Naive thymus-derived CD4-positive, alpha-beta T cell (primary cell): ENCODE data around the gene PLCZ1. TPM values are rescaled to one million over a fixed set of nuclear protein-coding genes. Genes with fewer than 3 reads are reported as not detected.
"Not testable (repeated sequence)": the region's sequence is repeated elsewhere in the genome, so short reads cannot be mapped to it uniquely, and the experiment has no call there.

Experiments used
- ATAC-seq: fragments of 150-1000 bp; cut with Tn5 transposase; 2 replicates; pipeline ENCODE4 v1.10.0; 2021; ENCODE audit warnings: mild to moderate bottlenecking, moderate library complexity
- CTCF ChIA-PET: fragments of 350-600 bp; sonication (Branson Sonifier 250); formaldehyde crosslinking; loops from one replicate; lab custom pipeline; 2021; ENCODE audit warnings: antibody characterized with exemption; lab: Charles Lee
- POLR2A ChIA-PET: fragments of 350-600 bp; sonication (Branson Sonifier 250); formaldehyde crosslinking; loops from one replicate; lab custom pipeline; 2021; ENCODE audit warnings: antibody characterized with exemption, inconsistent platforms; lab: Charles Lee
- DNase-seq, 9 donors: peaks; one replicate each; pipeline versions ENCODE4 v3.0.0 to v3.0.0-alpha.2; 2020 to 2022; ENCODE audit warnings: mixed read lengths in 1 of 9
- H3K27ac ChIP-seq: one replicate; pipeline ENCODE4 v1.7.0; 2013; ENCODE audit warnings: mild to moderate bottlenecking, low read depth, low read length, moderate library complexity
- H3K27me3 ChIP-seq, 2 donors: one replicate each; pipeline ENCODE4 v1.7.0; 2013; ENCODE audit warnings: low read length in 2 of 2, mild to moderate bottlenecking in 2 of 2, moderate library complexity in 2 of 2; ENCODE audit not compliant: control insufficient read depth in 2 of 2, insufficient read depth in 2 of 2
- H3K36me3 ChIP-seq, 3 experiments: 1 replicate in 2 of 3; 2 replicates in 1 of 3; pipeline ENCODE4 v1.7.0; 2013; ENCODE audit warnings: low read length in 3 of 3, mild to moderate bottlenecking in 3 of 3, moderate library complexity in 1 of 3; ENCODE audit not compliant: insufficient read depth in 3 of 3, control insufficient read depth in 2 of 3
- H3K4me1 ChIP-seq, 2 donors: one replicate each; pipeline ENCODE4 v1.7.0; 2013; ENCODE audit warnings: low read length in 2 of 2, mild to moderate bottlenecking in 2 of 2, moderate library complexity in 1 of 2; ENCODE audit not compliant: control insufficient read depth in 2 of 2, insufficient read depth in 2 of 2
- H3K4me3 ChIP-seq: 2 replicates; pipeline ENCODE4 v1.7.0; 2013; ENCODE audit warnings: mild to moderate bottlenecking, low read length
- H3K9me3 ChIP-seq, 3 experiments: 1 replicate in 2 of 3; 2 replicates in 1 of 3; pipeline ENCODE4 v1.7.0; 2013; ENCODE audit warnings: low read length in 3 of 3; ENCODE audit not compliant: control insufficient read depth in 2 of 3
- H3K27ac Mint-ChIP-seq, 9 donors: one replicate each; pipeline ENCODE4 v1.8.0; 2020 to 2022; ENCODE audit warnings: mixed read lengths in 9 of 9, mild to moderate bottlenecking in 8 of 9, moderate library complexity in 5 of 9, inconsistent platforms in 2 of 9
- H3K27me3 Mint-ChIP-seq, 5 donors: one replicate each; pipeline ENCODE4 v1.8.0; 2021 to 2022; ENCODE audit warnings: mixed read lengths in 5 of 5, mild to moderate bottlenecking in 1 of 5
- H3K36me3 Mint-ChIP-seq, 5 donors: one replicate each; pipeline ENCODE4 v1.8.0; 2020 to 2022; ENCODE audit warnings: mixed read lengths in 5 of 5, mild to moderate bottlenecking in 3 of 5, inconsistent platforms in 1 of 5
- H3K4me1 Mint-ChIP-seq, 7 donors: one replicate each; pipeline ENCODE4 v1.8.0; 2020 to 2022; ENCODE audit warnings: mixed read lengths in 7 of 7, mild to moderate bottlenecking in 3 of 7, inconsistent platforms in 1 of 7
- H3K4me3 Mint-ChIP-seq, 10 donors: one replicate each; pipeline ENCODE4 v1.8.0; 2020 to 2022; ENCODE audit warnings: mild to moderate bottlenecking in 10 of 10, mixed read lengths in 10 of 10, moderate library complexity in 6 of 10, inconsistent platforms in 2 of 10
- H3K9me3 Mint-ChIP-seq, 11 donors: one replicate each; pipeline ENCODE4 v1.8.0; 2020 to 2022; ENCODE audit warnings: mixed read lengths in 11 of 11, mild to moderate bottlenecking in 4 of 11, inconsistent platforms in 1 of 11, moderate library complexity in 1 of 11
- intact Hi-C, 2 donors: fragments of 100-400 bp; cut with micrococcal nuclease; formaldehyde crosslinking; loops; one replicate each; pipeline ENCODE4 v1.15.1; 2023
- polyA plus RNA-seq, 2 donors: library from polyadenylated mRNA; unstranded; fragments of 300-500 nt; fragmentation: Illumina TruSeq; gene quantifications; one replicate each; pipeline ENCODE4 v1.2.3, GENCODE V29; 2021
- total RNA-seq, 6 experiments: library from RNA in 5 of 6; stranded (reverse) in 5 of 6; gene quantifications; 1 replicate in 5 of 6; 2 replicates in 1 of 6; pipeline ENCODE4 v1.2.3 and lab custom pipeline; 2021 to 2026

Gene PLCZ1, protein sequence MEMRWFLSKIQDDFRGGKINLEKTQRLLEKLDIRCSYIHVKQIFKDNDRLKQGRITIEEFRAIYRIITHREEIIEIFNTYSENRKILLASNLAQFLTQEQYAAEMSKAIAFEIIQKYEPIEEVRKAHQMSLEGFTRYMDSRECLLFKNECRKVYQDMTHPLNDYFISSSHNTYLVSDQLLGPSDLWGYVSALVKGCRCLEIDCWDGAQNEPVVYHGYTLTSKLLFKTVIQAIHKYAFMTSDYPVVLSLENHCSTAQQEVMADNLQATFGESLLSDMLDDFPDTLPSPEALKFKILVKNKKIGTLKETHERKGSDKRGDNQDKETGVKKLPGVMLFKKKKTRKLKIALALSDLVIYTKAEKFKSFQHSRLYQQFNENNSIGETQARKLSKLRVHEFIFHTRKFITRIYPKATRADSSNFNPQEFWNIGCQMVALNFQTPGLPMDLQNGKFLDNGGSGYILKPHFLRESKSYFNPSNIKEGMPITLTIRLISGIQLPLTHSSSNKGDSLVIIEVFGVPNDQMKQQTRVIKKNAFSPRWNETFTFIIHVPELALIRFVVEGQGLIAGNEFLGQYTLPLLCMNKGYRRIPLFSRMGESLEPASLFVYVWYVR
- total RNA-seq (not detected), polyA plus RNA-seq (not detected), total RNA-seq (lab: John Stamatoyannopoulos, UW) (not detected)

DNA sequence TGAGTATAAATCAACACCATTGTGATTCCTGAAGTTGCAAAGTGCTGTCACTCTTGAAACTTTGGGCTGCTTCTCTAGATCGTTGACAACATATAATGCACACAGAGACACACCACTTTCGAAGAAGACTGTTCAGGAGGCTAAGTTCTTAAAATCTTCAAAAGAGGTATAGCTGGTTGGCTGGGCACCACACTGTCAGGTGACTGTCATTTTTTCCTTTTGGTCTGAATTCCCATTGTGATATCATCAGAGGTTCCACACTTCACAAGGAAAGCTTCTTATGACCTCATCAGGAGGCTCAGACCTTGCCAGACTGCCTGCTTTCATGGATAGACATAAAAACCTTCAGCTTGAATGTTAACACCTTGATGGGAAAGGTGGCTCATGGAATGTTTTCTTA, at the start of gene PLCZ1, which contains the start of gene CAPZA3:
TSS of gene PLCZ1 (minus strand) at position 194 of the 400 bp plus-strand sequence. CDS start 641 bp downstream, outside the sequence.
TSS of gene CAPZA3 (plus strand) at position 301 of the 400 bp plus-strand sequence. CDS start 150 bp downstream, outside the sequence.
- ChIA-PET CTCF (no interaction called here), POLR2A (no interaction called here)
- Mint-ChIP-seq H3K27ac (no peak within 1 kb of the TSS), H3K36me3 (no peaks in the 10 kb centered on the region), H3K27me3 (no peaks in the 10 kb centered on the region), H3K9me3 (peaks cover 0 to 26% (median 9%) of the 10 kb centered on the region in 11 donors), H3K4me1 (no peaks in the 10 kb centered on the region), H3K4me3 (no peak within 1 kb of the TSS)
- Histone ChIP-seq H3K4me3 (no peak within 1 kb of the TSS), H3K27me3 (peaks cover 0 to 4% of the 10 kb centered on the region in 2 donors), H3K4me1 (no peaks in the 10 kb centered on the region), H3K9me3 (no peaks in the 10 kb centered on the region), H3K36me3 (no peaks in the 10 kb centered on the region), H3K27ac (no peak within 1 kb of the TSS)
- ATAC-seq (no peak), DNase-seq (no peak)
- intact Hi-C loops = no loop called here

DNA sequence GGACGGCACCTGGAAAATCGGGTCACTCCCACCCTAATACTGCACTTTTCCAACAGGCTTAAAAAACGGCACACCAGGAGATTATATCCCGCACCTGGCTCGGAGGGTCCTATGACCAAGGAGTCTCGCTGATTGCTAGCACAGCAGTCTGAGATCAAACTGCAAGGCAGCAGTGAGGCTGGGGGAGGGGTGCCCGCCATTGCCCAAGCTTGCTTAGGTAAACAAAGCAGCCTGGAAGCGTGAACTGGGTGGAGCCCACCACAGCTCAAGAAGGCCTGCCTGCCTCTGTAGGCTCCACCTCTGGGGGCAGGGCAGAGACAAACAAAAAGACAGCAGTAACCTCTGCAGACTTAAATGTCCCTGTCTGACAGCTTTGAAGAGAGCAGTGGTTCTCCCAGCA, 47.7 kb upstream of the PLCZ1 start:
- H3K36me3 Mint-ChIP-seq, H3K4me1 Mint-ChIP-seq, H3K27me3 Mint-ChIP-seq: not testable (repeated sequence)

DNA sequence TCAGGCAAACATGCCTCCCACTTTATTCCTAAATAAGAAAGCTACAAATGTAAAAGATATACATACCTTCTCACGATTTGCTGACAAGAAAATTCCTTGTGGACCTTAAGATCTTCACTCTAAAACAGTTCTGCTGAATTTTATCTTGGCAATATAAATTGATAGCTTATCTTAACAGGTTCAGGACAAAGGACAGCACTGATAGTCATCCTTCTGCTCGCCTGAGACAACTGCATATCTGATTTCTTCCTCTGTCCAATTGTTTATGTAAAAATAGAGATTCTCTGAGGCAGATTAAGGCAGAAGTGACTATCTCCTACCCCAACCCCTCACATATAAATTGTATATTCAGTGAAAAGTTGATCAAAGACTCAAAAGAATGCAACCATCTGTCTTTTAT, 45.0 kb upstream of the PLCZ1 start:
- Mint-ChIP-seq H3K27ac (no peak overlapping the region), H3K4me3 (no peak overlapping the region), H3K27me3 (no peaks in the 10 kb centered on the region), H3K9me3 (peaks cover 2 to 41% (median 9%) of the 10 kb centered on the region in 11 donors), H3K36me3 (peaks cover 0 to 6% (median 3%) of the 10 kb centered on the region in 5 donors), H3K4me1 (no peaks in the 10 kb centered on the region)
- H3K4me3 ChIP-seq = no peak overlapping the region
- ChIA-PET CTCF (no interaction called here), POLR2A (no interaction called here)
- no peaks in the 10 kb centered on the region for H3K36me3 ChIP-seq
- H3K9me3 ChIP-seq = no peaks in the 10 kb centered on the region
- H3K4me1 ChIP-seq = no peaks in the 10 kb centered on the region
- H3K27me3 ChIP-seq = no peaks in the 10 kb centered on the region
- DNase-seq (no peak), ATAC-seq (no peak)
- H3K27ac ChIP-seq = no peak overlapping the region
- intact Hi-C loops = no loop called here

More for the DNA sequence above, 47.7 kb upstream of the PLCZ1 start:
- H3K27ac Mint-ChIP-seq, H3K4me3 Mint-ChIP-seq, H3K36me3 ChIP-seq, H3K27me3 ChIP-seq, intact Hi-C loops, DNase-seq, POLR2A ChIA-PET, H3K27ac ChIP-seq, H3K4me1 ChIP-seq, ATAC-seq, CTCF ChIA-PET, H3K4me3 ChIP-seq, H3K9me3 ChIP-seq: not testable (repeated sequence)
- peaks cover 2 to 24% (median 8%) of the 10 kb centered on the region in 11 donors for H3K9me3 Mint-ChIP-seq

DNA sequence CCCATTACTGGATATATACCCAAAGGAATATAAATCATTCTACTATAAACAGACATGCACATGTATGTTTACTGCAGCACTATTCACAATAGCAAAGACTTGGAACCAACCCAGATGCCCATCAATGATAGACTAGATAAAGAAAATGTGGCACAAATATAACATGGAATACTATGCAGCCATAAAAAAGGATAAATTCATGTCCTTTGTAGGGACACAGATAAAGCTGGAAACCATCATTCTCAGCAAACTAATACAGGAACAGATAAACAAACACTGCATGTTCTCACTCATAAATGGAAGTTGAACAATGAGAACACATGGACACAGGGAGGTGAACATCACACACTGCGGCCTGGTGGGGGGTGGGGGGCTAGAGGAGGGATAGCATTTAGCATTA, 28.7 kb upstream of the PLCZ1 start:
- intact Hi-C loops, H3K27ac ChIP-seq, H3K27ac Mint-ChIP-seq, H3K9me3 ChIP-seq, ATAC-seq, CTCF ChIA-PET, H3K27me3 ChIP-seq, H3K4me3 ChIP-seq, H3K36me3 Mint-ChIP-seq, H3K4me1 ChIP-seq, DNase-seq, POLR2A ChIA-PET, H3K27me3 Mint-ChIP-seq, H3K4me1 Mint-ChIP-seq, H3K4me3 Mint-ChIP-seq, H3K36me3 ChIP-seq: not testable (repeated sequence)
- peaks cover 4 to 29% (median 21%) of the 10 kb centered on the region in 11 donors for H3K9me3 Mint-ChIP-seq

DNA sequence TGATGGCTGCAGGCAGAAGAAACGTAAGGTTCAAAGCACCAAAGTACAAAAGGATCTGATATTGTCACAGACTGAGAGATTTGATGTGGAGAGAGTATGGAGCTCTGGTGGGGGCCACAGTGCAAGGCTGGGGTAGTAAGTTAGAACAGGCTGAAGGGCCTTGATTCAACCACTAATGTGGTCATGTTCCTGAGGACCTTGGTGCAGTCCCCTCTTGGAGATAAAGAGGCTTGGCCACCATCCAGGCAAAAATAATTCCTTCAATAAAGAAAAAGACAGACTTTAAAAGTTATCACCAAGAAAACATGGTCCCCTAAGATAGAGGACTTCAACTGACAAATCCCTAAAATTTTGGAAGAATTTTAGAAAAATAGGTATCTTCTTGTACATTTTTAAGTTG, 17.5 kb upstream of the PLCZ1 start:
- Mint-ChIP-seq H3K36me3 (no peaks in the 10 kb centered on the region), H3K27ac (no peak overlapping the region), H3K4me3 (no peak overlapping the region), H3K4me1 (no peaks in the 10 kb centered on the region), H3K9me3 (peaks cover 0 to 7% (median 0%) of the 10 kb centered on the region in 11 donors), H3K27me3 (no peaks in the 10 kb centered on the region)
- H3K36me3 ChIP-seq = no peaks in the 10 kb centered on the region
- no peaks in the 10 kb centered on the region for H3K4me1 ChIP-seq
- ATAC-seq = no peak
- no peaks in the 10 kb centered on the region for H3K27me3 ChIP-seq
- H3K4me3 ChIP-seq = no peak overlapping the region
- no peak for DNase-seq
- intact Hi-C loops = no loop called here
- H3K27ac ChIP-seq = no peak overlapping the region
- ChIA-PET POLR2A (no interaction called here), CTCF (no interaction called here)
- no peaks in the 10 kb centered on the region for H3K9me3 ChIP-seq

DNA sequence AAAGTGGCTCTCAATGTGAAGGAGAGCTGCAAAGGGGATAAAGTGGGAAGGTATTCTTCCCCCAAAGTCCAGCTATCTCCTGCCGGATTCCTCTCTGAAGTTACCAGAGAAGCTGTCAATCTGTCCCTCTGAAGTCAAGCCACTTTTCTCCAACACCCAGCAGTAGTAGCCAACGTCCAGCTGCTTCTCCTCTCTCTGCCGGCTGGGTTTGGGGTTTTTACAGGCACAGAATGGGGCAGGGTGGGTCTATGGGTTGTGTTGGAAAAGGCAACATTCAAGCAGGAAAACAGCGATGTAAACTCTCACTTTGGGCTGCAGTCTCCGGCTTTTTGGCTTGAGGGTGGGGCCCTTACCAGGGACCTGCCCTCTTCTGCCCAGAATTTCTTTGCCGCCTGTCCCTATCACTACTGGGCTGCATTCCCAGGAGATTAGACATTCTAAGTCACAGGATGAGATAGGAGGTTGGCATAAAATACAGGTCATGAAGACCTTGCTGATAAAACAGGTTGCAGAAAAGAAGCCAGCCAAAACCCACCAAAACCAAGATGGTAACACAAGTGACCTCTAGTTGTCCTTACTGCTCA, 16.4 kb upstream of the PLCZ1 start:
- Mint-ChIP-seq H3K36me3 (no peaks in the 10 kb centered on the region), H3K4me3 (no peak overlapping the region), H3K27me3 (no peaks in the 10 kb centered on the region), H3K4me1 (no peaks in the 10 kb centered on the region), H3K27ac (no peak overlapping the region), H3K9me3 (peaks cover 0 to 7% (median 0%) of the 10 kb centered on the region in 11 donors)
- ChIA-PET CTCF (no interaction called here), POLR2A (no interaction called here)
- H3K27me3 ChIP-seq = no peaks in the 10 kb centered on the region
- H3K9me3 ChIP-seq = no peaks in the 10 kb centered on the region
- H3K36me3 ChIP-seq = no peaks in the 10 kb centered on the region
- H3K4me1 ChIP-seq = no peaks in the 10 kb centered on the region
- no peak for ATAC-seq
- DNase-seq = no peak
- no peak overlapping the region for H3K27ac ChIP-seq
- no peak overlapping the region for H3K4me3 ChIP-seq
- intact Hi-C loops = no loop called here
